MM.1S (cell line): Measurements from ENCODE around the gene COG2.

ENCODE experiments used
- DNase-seq: peaks from one replicate; pipeline ENCODE4 v3.0.0-alpha.2; 2015
- H2AFZ ChIP-seq: fragments of 300-600 bp; sonication (generic); 2 replicates; pipeline ENCODE4 v1.6.0; 2016; ENCODE audit warnings: antibody characterized with exemption, low read length
- H3F3A ChIP-seq: fragments of 300-600 bp; sonication (generic); 2 replicates; pipeline ENCODE4 v1.6.1; 2016; ENCODE audit warnings: mild to moderate bottlenecking, antibody characterized with exemption, low read length, moderate library complexity, mixed read lengths; ENCODE audit not compliant: insufficient read depth
- H3K27ac ChIP-seq: fragments of 300-600 bp; sonication (generic); 2 replicates; pipeline ENCODE4 v1.5.1; 2016; ENCODE audit warnings: mild to moderate bottlenecking, low read length
- H3K27me3 ChIP-seq: fragments of 300-600 bp; sonication (generic); replicated peaks from 2 replicates; pipeline ENCODE4 v1.6.0; 2016; ENCODE audit warnings: low read length; ENCODE audit not compliant: insufficient read depth
- H3K36me3 ChIP-seq: fragments of 300-600 bp; sonication (generic); replicated peaks from 2 replicates; pipeline ENCODE4 v1.6.1; 2016; ENCODE audit warnings: mild to moderate bottlenecking, low read length, mixed read lengths; ENCODE audit not compliant: insufficient read depth
- H3K4me1 ChIP-seq: fragments of 300-600 bp; sonication (generic); 2 replicates; pipeline ENCODE4 v1.6.1; 2016; ENCODE audit warnings: low read length, mixed read lengths
- H3K4me2 ChIP-seq: fragments of 300-600 bp; sonication (generic); 2 replicates; pipeline ENCODE4 v1.6.0; 2016; ENCODE audit warnings: low read depth, low read length
- H3K4me3 ChIP-seq: fragments of 300-600 bp; sonication (generic); 2 replicates; pipeline ENCODE4 v1.5.1; 2016; ENCODE audit warnings: low read length, mixed read lengths
- H3K79me2 ChIP-seq: fragments of 300-600 bp; sonication (generic); 2 replicates; pipeline ENCODE4 v1.6.1; 2016; ENCODE audit warnings: mixed run types, low read length, mixed read lengths
- H3K9ac ChIP-seq: fragments of 300-600 bp; sonication (generic); 2 replicates; pipeline ENCODE4 v1.6.1; 2016; ENCODE audit warnings: low read length, mixed read lengths
- H3K9me2 ChIP-seq: fragments of 300-600 bp; sonication (generic); replicated peaks from 2 replicates; pipeline ENCODE4 v1.6.1; 2016; ENCODE audit warnings: mild to moderate bottlenecking, low read length, mixed read lengths; ENCODE audit not compliant: insufficient read depth
- H3K9me3 ChIP-seq: fragments of 300-600 bp; sonication (generic); replicated peaks from 2 replicates; pipeline ENCODE4 v1.6.1; 2016; ENCODE audit warnings: mild to moderate bottlenecking, low read length, mixed read lengths; ENCODE audit not compliant: insufficient read depth
- H4K20me1 ChIP-seq: fragments of 300-600 bp; sonication (generic); 2 replicates; pipeline ENCODE4 v1.6.1; 2016; ENCODE audit warnings: mild to moderate bottlenecking, low read length, moderate library complexity, mixed read lengths; ENCODE audit not compliant: insufficient read depth
- EZH2 ChIP-seq: fragments of 300-600 bp; sonication (generic); optimal IDR thresholded peaks from 2 replicates; pipeline ENCODE3; 2017; ENCODE audit warnings: low read depth, mild to moderate bottlenecking, antibody characterized with exemption, low read length, mixed read lengths
- EZH2phosphoT487 ChIP-seq: fragments of 300-600 bp; sonication (generic); IDR thresholded peaks from 2 replicates; pipeline ENCODE4 v1.6.1; 2018; ENCODE audit warnings: antibody characterized with exemption, low read length
- TF ChIP-seq, protein P1 (sequence below): fragments of 300-600 bp; sonication (generic); IDR thresholded peaks from 2 replicates; pipeline ENCODE4 v1.5.1; 2016; ENCODE audit warnings: antibody characterized with exemption, low read length, mixed read lengths

COG2 gene

GRCh38 chr1:230626232-230626631, 16.0 kb upstream of the COG2 start:
- Histone ChIP-seq H3F3A (no peaks in the 10 kb centered on the region), H3K9ac (no peak overlapping the region)
- TF ChIP-seq, protein P1, sequence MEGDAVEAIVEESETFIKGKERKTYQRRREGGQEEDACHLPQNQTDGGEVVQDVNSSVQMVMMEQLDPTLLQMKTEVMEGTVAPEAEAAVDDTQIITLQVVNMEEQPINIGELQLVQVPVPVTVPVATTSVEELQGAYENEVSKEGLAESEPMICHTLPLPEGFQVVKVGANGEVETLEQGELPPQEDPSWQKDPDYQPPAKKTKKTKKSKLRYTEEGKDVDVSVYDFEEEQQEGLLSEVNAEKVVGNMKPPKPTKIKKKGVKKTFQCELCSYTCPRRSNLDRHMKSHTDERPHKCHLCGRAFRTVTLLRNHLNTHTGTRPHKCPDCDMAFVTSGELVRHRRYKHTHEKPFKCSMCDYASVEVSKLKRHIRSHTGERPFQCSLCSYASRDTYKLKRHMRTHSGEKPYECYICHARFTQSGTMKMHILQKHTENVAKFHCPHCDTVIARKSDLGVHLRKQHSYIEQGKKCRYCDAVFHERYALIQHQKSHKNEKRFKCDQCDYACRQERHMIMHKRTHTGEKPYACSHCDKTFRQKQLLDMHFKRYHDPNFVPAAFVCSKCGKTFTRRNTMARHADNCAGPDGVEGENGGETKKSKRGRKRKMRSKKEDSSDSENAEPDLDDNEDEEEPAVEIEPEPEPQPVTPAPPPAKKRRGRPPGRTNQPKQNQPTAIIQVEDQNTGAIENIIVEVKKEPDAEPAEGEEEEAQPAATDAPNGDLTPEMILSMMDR = no peak
- TF ChIP-seq EZH2phosphoT487 = no peak
- TF ChIP-seq EZH2 = no peak

DNA sequence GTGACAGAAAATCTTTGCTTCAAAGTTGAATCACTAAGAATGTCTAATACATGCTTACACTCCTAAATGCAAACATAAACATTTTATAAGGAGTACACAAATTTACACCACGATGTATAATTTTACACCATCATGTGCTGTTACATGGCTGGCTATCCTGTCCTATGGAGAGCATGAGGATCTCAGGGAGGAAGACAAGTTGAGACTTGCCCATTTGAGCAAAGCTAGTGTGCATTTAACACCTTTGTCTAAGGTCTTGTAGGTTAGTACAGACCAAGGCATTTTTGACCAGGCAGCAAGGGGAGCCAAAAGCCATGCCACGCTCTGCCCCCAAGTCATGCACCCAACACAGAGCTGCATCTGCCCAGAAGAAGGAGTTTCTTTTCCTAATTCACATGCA, 14.5 kb upstream of the COG2 start:
- H3K27me3 ChIP-seq = no peaks in the 10 kb centered on the region
- no peak overlapping the region for H3K9ac ChIP-seq
- no peak overlapping the region for H2AFZ ChIP-seq
- no peaks in the 10 kb centered on the region for H3F3A ChIP-seq
- H3K79me2 ChIP-seq = no peaks in the 10 kb centered on the region
- no peak for TF ChIP-seq EZH2
- TF ChIP-seq, protein P1 = no peak
- TF ChIP-seq EZH2phosphoT487 = no peak
- H3K27ac ChIP-seq = no peak overlapping the region
- no peaks in the 10 kb centered on the region for H4K20me1 ChIP-seq
- no peak for DNase-seq
- H3K9me2 ChIP-seq = no peaks in the 10 kb centered on the region
- no peak overlapping the region for H3K4me3 ChIP-seq
- no peak overlapping the region for H3K4me2 ChIP-seq
- H3K36me3 ChIP-seq = no peaks in the 10 kb centered on the region
- no peaks in the 10 kb centered on the region for H3K9me3 ChIP-seq
- H3K4me1 ChIP-seq = no peaks in the 10 kb centered on the region

More at GRCh38 chr1:230626232-230626631, 16.0 kb upstream of the COG2 start:
- Histone ChIP-seq H3K4me2 (no peak overlapping the region), H2AFZ (no peak overlapping the region), H3K4me3 (no peak overlapping the region), H3K4me1 (no peaks in the 10 kb centered on the region), H3K9me3 (no peaks in the 10 kb centered on the region), H3K36me3 (no peaks in the 10 kb centered on the region), H3K79me2 (no peaks in the 10 kb centered on the region), H3K27me3 (no peaks in the 10 kb centered on the region), H4K20me1 (no peaks in the 10 kb centered on the region), H3K27ac (no peak overlapping the region), H3K9me2 (no peaks in the 10 kb centered on the region)
- DNase-seq = no peak

GRCh38 chr1:230629511-230629910, 12.8 kb upstream of the COG2 start:
- Histone ChIP-seq H3K4me2 (no peak overlapping the region), H3K9ac (no peak overlapping the region), H3K27me3 (no peaks in the 10 kb centered on the region), H2AFZ (no peak overlapping the region), H3K79me2 (no peaks in the 10 kb centered on the region), H3K9me2 (no peaks in the 10 kb centered on the region), H3F3A (no peaks in the 10 kb centered on the region), H3K27ac (no peak overlapping the region), H3K4me3 (no peak overlapping the region), H3K9me3 (no peaks in the 10 kb centered on the region), H4K20me1 (no peaks in the 10 kb centered on the region), H3K36me3 (no peaks in the 10 kb centered on the region), H3K4me1 (0 out of 2 replicates have a peak, but pooled peaks cover 6% of the 10 kb centered on the region)
- TF ChIP-seq EZH2phosphoT487 (no peak), EZH2 (no peak)
- TF ChIP-seq, protein P1 = no peak
- no peak for DNase-seq
